ENCODE data around the gene TRIM14. TPM values are rescaled to one million over a fixed set of nuclear protein-coding genes. Genes with fewer than 3 reads are reported as not detected.

Gene TRIM14
- polyA plus RNA-seq, 3 donors: 23.0 to 30.6 (median 28.5) TPM

GRCh38 chr9:98107926-98108325 is 11.1 kb downstream of the TRIM14 start:
- peaks cover 82% of the 10 kb centered on the region for H3K4me1 Mint-ChIP-seq
- peak overlapping the region; percentile 91 to 96 for H3K27ac ChIP-seq (ENCODE audit: low read depth in 1 of 2, low read length in 2 of 2)
- H2AFZ ChIP-seq (ENCODE audit: insufficient read depth, low read depth, low read length, poor library complexity, severe bottlenecking): no peak overlapping the region
- DNase-seq: peak in 2 of 3 donors; percentile 23 to 41
- H3K9me3 ChIP-seq (replicated peaks in 1 of 2; ENCODE audit: control insufficient read depth in 1 of 2, insufficient read depth in 1 of 2, low read length in 2 of 2): no peaks in the 10 kb centered on the region
- H3K79me2 ChIP-seq (ENCODE audit: insufficient read depth, low read length): peaks cover 83% of the 10 kb centered on the region
- intact Hi-C loops (cut with micrococcal nuclease): no loop called here
- H3K9ac ChIP-seq (ENCODE audit: insufficient read depth, low read length, poor library complexity, severe bottlenecking): peak overlapping the region; percentile 53
- no peaks in the 10 kb centered on the region for H3K27me3 ChIP-seq (ENCODE audit: control insufficient read depth in 2 of 2, insufficient read depth in 2 of 2, low read length in 2 of 2)
- peak overlapping the region in 1 of 2 donors; percentile 74 for H3K4me3 Mint-ChIP-seq
- no CpG with 5 or more reads among the region's 2 CpGs for WGBS (ENCODE audit: insufficient coverage)
- H3K27ac Mint-ChIP-seq: peak overlapping the region; percentile 94 to 99 (median 97)
- no peak for TF ChIP-seq CTCF (IDR thresholded peaks at IDR 0.05)
- H4K20me1 ChIP-seq (ENCODE audit: insufficient read depth, low read length): no peaks in the 10 kb centered on the region
- peak overlapping the region in 1 of 3 experiments; percentile 52 for H3K4me3 ChIP-seq (replicated peaks in 1 of 3; ENCODE audit: low read depth in 2 of 3, low read length in 3 of 3)
- H3K27me3 Mint-ChIP-seq (ENCODE audit: low read depth in 3 of 3): peaks cover 0 to 1% (median 0%) of the 10 kb centered on the region in 3 donors
- peak overlapping the region; percentile 64 for H3K4me2 ChIP-seq (replicated peaks; ENCODE audit: extremely low read depth, low read length, poor library complexity, severe bottlenecking)
- peaks cover 43 to 58% of the 10 kb centered on the region in 2 donors for H3K36me3 Mint-ChIP-seq
- peaks cover 65 to 72% of the 10 kb centered on the region in 2 donors for H3K4me1 ChIP-seq (ENCODE audit: control insufficient read depth in 1 of 2, insufficient read depth in 2 of 2, low read length in 2 of 2)
- H3K9me3 Mint-ChIP-seq: no peaks in the 10 kb centered on the region
- H3K36me3 ChIP-seq (replicated peaks in 1 of 2; ENCODE audit: control insufficient read depth in 1 of 2, insufficient read depth in 2 of 2, low read length in 2 of 2): peaks cover 18 to 36% of the 10 kb centered on the region in 2 donors

DNA sequence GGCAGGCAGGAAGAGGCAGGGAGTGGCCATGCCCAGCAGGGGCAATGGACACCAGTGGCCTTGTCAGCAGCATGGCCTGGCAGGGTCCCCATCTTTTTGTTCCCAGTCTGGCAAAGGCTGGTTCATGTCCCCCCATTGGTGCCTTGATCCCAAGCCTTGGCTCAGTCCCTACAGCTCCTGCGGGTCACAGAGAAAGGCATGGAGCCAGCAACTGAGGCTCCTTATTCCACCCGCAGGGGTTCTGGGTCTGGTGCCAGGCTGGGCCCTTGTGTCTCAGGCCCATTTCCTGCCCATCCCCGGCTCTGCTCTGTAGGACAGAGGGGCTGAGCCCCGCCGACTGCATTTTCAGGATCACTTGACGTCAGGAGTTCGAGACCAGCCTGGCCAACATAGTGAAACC is 14.0 kb downstream of the TRIM14 start:
- DNase-seq: no peak
- Mint-ChIP-seq H3K9me3 (no peaks in the 10 kb centered on the region), H3K27ac (peak overlapping the region; percentile 45 to 94 (median 92)), H3K36me3 (peaks cover 41 to 69% of the 10 kb centered on the region in 2 donors), H3K4me3 (no peak overlapping the region), H3K4me1 (peaks cover 72% of the 10 kb centered on the region), H3K27me3 (ENCODE audit: low read depth in 3 of 3) (peaks cover 0 to 1% (median 0%) of the 10 kb centered on the region in 3 donors)
- peaks cover 65 to 70% of the 10 kb centered on the region in 2 donors for H3K4me1 ChIP-seq (ENCODE audit: control insufficient read depth in 1 of 2, insufficient read depth in 2 of 2, low read length in 2 of 2)
- peak overlapping the region; percentile 76 for H2AFZ ChIP-seq (ENCODE audit: insufficient read depth, low read depth, low read length, poor library complexity, severe bottlenecking)
- H3K4me3 ChIP-seq (replicated peaks in 1 of 3; ENCODE audit: low read depth in 2 of 3, low read length in 3 of 3): peak overlapping the region in 1 of 3 experiments; percentile 38
- WGBS (ENCODE audit: insufficient coverage): 91% methylated on average over 7 of the region's 7 CpGs
- peak overlapping the region; percentile 72 to 83 for H3K27ac ChIP-seq (ENCODE audit: low read depth in 1 of 2, low read length in 2 of 2)
- TF ChIP-seq CTCF (IDR thresholded peaks at IDR 0.05): no peak
- H4K20me1 ChIP-seq (ENCODE audit: insufficient read depth, low read length): peaks cover 3% of the 10 kb centered on the region
- no peak overlapping the region for H3K9ac ChIP-seq (ENCODE audit: insufficient read depth, low read length, poor library complexity, severe bottlenecking)
- intact Hi-C loops (cut with micrococcal nuclease): no loop called here
- no peaks in the 10 kb centered on the region for H3K27me3 ChIP-seq (ENCODE audit: control insufficient read depth in 2 of 2, insufficient read depth in 2 of 2, low read length in 2 of 2)
- H3K79me2 ChIP-seq (ENCODE audit: insufficient read depth, low read length): peaks cover 85% of the 10 kb centered on the region
- no peak overlapping the region for H3K4me2 ChIP-seq (replicated peaks; ENCODE audit: extremely low read depth, low read length, poor library complexity, severe bottlenecking)
- no peaks in the 10 kb centered on the region for H3K9me3 ChIP-seq (replicated peaks in 1 of 2; ENCODE audit: control insufficient read depth in 1 of 2, insufficient read depth in 1 of 2, low read length in 2 of 2)
- peaks cover 17 to 35% of the 10 kb centered on the region in 2 donors for H3K36me3 ChIP-seq (replicated peaks in 1 of 2; ENCODE audit: control insufficient read depth in 1 of 2, insufficient read depth in 2 of 2, low read length in 2 of 2)

Data from CD14-positive monocyte (primary cell).